Kidney glomerular epithelial cell (primary cell): ENCODE data around the gene R3HDM1.
"Not testable (repeated sequence)": the region's sequence is repeated elsewhere in the genome, so short reads cannot be mapped to it uniquely, and the experiment has no call there.

ENCODE experiments used
- DNase-seq: peaks from one replicate; lab custom pipeline; 2025; lab: John Stamatoyannopoulos, UW

Gene R3HDM1

GRCh38 chr2:135573620-135574019 lies 42.3 kb downstream of the R3HDM1 start:
- no peak for DNase-seq

DNA sequence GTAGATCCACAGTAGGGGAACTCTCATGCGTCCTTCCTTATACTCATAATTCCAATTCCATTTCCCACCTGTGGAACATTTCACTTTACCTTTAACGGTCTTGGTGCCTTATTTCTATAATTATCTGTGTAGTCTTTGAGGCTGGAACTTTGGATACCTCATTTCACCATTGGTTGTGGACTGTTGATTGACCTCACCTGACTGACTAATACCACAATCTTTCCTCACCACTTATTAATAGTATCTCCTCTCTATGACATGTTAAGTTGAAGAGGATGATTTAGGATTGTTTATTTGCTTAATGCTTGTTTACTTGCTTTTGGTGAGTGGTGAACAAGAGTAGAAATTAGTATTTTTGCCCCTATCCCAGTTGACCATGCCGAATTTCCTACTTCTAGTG lies 50.0 kb downstream of the R3HDM1 start:
- DNase-seq: no peak

GRCh38 chr2:135582383-135582782 lies 51.1 kb downstream of the R3HDM1 start:
- DNase-seq: no peak

DNA sequence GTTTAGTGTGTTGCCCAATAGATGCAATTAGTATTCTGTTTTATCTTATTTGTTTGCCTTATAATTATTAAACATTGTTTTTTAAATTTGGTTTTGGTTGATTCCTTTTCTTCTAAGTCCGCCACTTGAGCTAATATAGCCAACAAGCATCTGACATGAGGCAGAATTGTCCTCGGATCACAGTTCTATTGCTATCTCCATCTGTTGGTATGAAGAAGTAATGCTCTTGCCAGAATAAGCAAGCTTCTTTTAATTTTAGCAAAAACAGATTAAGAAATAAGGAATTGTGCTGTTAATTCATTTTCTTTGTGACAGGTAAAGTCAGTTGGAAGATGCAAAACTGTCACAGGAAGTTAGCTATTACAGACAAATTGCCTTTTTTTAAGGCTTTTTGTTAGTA lies 54.3 kb downstream of the R3HDM1 start:
- no peak for DNase-seq

- no peak for DNase-seq
Observed at GRCh38 chr2:135586148-135586547, 54.9 kb downstream of the R3HDM1 start.

DNA sequence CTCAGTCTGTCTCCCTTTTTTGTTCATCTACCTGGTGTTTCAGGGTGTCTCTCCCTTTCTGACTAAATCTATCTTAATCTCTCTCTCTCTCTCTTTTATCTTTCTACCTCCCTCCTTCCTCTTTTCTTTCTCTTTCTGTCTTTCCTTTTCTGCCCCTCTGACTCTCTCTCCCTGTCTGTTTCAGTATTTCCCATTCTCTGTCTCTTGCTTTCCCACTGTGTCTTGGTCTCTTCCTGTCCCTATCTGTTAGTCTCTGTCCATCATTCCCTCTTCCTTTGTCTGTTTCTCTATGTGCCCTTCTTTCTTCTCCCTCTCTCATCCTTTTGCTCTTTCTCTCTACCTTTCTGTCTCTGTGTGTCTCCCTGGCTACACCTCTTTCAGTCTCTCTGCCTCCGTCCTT lies 56.7 kb downstream of the R3HDM1 start:
- DNase-seq: no peak

- no peak for DNase-seq
Observed at GRCh38 chr2:135590619-135591260, 59.5 kb downstream of the R3HDM1 start.

DNA sequence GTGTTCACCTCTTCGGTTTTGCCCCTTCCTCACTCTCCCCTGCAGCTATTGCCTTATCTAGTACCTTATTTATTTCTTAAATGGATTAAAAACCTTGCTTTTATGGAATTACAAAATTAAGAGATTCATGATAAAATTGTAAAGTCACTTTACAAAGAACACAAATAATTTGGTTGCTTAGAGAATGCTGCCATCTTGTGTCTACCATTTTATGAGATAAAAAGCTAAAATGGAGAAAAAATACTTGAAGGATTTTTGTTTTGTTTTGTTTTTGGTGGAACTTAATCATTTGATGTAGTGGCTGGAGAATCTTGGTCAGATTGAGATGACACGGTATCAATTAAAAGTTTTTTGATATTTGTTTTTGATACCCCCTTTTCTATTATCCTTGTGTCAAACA lies 69.6 kb downstream of the R3HDM1 start:
- DNase-seq: no peak

- no peak for DNase-seq
Observed at GRCh38 chr2:135603543-135603942, 72.3 kb downstream of the R3HDM1 start.

DNA sequence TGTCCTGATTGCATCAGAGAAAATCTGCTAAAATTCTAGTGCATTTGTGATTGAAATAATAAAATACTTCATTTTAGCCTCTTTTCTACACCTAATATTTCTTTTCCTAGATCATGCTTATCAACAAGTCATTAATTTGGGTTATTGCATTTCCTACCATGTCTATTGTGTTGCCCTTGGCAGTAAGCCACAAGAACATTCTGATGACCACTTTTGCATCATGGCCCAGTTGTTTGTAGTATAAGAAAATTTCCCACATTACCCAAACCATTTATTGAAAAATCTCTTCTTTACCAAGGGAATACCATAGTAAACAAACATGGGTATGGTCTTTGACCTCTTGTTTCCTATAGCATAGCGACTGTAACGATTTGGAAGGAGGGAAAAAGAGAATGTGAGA lies 76.3 kb downstream of the R3HDM1 start:
- no peak for DNase-seq

- DNase-seq: no peak
Observed at GRCh38 chr2:135612319-135612718, 81.0 kb downstream of the R3HDM1 start.

GRCh38 chr2:135615404-135615803 lies 84.1 kb downstream of the R3HDM1 start:
- DNase-seq: peak; percentile 7

DNA sequence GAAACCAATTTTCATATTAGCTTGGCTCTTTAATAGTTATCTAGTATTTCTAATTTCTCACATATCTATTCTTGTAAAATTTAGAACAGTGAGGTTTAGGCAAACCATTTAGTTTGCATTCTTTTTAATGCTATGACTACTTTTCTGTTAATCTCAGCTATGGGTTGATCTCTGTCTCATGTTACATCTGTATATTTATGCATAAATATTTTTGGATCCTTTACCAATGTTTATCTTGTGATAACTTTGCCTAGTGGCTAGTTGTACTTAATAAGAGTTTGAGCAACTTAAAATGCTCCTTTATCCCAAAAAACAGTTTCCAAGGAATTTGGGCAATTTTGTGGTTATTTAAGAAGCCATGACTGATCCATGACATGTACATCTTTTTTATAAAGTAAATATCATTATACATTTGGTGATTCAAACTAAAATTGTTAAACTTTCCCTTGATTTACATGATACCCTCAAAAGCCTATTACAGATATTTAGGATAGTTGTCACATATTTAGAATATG lies 86.3 kb downstream of the R3HDM1 start:
- DNase-seq: no peak

- DNase-seq: no peak
Observed at GRCh38 chr2:135620198-135620597, 88.9 kb downstream of the R3HDM1 start.

- DNase-seq: no peak
Observed at GRCh38 chr2:135629520-135629919, 98.2 kb downstream of the R3HDM1 start.

DNA sequence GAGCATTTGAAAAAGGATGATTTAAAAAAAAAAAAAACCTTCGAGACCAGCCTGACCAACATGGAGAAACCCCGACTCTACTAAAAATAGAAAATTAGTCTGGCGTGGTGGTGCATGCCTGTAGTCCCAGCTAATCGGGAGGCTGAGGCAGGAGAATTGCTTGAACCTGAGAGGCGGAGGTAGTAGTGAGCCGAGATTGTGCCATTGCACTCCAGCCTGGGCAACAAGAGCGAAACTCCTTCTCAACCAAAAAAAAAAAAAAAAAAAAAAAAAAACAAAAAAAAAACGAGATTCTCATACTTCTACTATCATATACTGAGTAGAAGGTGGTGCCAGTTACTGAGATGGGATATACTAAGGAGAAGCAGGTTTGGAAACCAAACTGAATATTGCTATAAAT lies 98.8 kb downstream of the R3HDM1 start:
- not testable (repeated sequence) for DNase-seq

DNA sequence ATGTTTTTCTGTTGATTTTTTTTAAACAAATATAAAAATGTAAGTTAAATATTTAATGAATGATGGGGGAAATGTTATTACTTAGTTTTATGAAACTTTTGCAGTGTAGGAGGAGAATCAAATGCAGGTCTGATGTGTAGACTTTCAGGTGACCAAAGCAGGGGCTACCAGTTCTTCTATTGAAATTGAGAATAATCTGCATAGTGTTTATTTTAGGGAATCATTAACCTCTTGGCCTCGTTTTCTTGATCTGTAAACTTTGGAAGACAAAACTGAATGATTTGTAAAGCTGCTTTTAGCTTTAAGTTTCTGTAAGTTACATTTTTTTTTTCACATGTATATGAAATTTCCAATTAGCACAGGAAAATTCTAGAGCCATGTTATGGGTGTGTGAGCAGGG lies 99.2 kb downstream of the R3HDM1 start:
- DNase-seq: no peak

- no peak for DNase-seq
Observed at GRCh38 chr2:135633582-135633981, 102.3 kb downstream of the R3HDM1 start.

DNA sequence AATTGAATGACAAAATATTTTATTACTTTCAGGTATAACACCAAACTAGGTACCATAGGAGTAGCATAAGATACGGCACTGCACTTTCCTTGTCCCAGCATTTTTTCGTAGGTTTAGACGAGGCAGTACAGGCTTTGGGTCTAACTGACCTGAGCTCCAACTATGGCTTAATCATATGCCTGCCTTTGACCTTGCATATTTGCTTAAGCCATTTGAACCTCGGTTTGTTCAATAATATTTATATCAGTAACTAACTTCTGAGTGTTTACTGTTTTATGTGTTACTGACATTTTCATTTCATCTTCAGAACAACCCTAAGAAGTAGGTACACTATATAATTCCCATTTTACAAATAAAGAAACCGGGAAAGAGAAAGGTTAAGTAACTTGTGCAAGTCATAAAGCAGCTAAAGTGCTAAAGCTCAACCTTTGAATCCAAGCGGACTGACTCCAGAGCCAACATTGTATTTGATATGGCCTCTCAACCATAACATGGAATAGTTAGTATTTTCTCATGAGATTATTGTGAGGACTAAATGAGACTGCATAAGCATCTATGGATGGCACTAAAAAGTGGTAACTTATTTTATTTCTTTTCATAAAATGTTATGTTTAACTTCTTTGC lies 104.0 kb downstream of the R3HDM1 start:
- no peak for DNase-seq

DNA sequence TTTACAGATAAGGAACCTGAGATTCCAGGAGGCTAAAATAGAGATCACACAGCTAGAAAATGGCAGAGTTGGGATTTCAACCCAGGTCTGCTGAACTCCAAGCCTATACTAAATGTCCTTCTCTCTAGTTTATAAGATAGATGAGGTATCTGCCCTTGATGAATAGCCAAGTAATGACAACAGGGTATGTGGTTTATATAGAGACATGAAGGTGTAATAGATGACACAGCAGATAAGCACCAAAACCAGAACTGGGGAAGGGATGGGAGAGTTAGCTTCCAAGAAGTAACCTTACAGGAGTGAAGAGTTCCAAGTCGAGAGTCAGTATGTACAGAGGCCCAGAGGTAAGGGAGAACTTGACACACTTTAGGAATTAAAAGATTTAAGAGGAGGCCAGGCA lies 105.7 kb downstream of the R3HDM1 start:
- no peak for DNase-seq

DNA sequence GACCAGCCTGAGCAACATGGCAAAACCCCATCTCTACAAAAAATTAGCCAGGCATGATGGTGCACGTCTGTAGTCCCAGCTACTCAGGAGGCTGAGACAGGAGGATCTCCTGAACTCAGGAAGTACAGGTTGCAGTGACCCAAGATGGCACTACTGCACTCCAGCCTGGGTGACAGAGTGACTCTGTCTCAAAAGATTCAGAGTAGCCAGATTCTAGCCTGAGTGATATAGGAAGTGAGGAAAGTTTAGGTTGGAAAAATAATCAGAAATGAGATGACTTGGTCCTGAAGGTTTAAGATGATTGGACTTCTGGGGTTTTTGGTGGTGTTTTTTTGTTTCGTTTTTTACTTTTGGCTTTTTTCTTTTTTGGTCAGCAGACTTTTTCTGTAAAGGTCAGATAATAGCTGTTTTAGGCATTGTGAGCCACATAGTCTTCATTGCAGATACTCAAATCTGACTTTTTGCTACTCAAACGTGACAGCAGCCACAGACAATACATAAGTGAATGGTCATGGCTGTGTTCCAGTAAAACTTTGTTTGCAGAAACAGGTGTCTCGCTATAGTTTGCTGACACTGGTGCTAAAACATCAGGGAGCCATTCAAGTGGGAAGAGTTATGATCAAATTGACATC lies 106.3 kb downstream of the R3HDM1 start:
- no peak for DNase-seq

DNA sequence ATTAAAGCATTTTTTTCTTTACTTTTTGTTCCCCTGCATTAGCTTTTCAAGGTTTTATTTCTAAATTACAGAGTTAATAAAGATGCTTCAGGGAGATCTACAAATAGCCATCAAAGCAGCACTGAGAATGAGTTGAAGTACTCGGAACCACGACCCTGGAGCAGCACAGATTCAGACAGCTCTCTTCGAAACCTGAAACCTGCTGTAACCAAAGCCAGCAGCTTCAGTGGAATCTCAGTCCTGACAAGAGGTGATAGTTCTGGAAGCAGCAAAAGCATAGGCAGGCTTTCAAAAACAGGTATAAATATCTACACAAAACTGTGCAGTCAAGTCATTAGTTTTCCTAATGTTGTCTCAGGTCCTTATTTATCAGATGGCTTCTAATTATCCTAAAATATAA lies 107.5 kb downstream of the R3HDM1 start:
- DNase-seq: no peak
